ENCODE data around the gene PDK2.

Gene PDK2

DNA sequence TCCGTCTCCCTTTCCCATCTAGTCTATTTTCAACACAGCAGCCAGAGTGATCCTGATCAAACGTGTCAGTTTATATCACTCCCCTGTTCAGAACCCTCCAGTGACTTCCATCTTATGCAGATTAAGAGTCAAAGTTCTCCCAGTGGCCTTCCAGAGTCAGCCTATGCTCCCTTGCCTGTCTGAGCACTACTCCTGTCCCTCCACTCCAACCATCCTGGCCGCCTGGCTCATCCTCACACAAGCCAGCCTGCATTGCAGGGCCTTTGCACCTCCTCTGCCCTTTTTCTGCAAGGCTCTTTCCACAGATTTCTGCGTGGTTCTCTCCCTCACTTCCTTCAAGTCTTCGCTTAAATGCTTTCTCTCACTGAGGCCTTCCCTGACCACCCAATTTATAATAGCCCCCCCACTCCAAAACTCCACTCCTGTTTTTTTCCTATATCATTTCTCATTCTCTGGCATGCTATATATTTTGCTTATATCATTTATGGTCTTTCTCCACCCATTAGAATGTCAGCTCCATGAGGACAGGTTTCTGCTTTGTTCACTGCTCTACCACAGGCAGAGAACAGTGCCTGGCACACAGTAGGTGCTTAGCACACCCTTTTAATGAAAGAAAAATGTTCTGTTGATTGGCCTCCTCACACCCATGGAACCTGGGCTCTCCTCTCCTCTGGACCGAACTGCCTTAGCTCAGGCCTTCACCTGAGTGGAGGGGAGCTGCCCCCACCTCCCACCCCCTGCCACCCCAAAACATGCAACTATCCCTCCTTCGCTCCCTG is 25.5 kb downstream of the PDK2 start:
- no peak for DNase-seq

DNA sequence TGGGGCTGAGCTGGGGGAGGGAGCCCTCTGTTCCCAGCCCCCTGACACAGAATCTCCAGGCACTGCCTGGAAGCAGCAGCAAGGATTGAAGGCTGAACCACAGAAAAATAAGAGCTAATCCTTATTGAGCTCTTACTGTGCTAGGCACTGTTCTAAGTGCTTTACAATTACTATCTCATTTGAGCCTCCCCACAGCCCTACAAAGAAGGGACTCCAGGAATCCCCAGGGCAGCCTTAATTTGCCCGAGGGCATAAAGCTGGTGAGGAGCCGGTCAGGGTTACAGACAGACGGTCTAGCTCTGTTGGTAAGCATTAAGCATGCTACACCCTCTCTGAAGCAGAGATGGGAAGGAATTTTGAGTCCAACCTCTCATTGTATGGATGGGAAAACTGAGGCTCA is 27.8 kb downstream of the PDK2 start:
- no peak for DNase-seq

DNA sequence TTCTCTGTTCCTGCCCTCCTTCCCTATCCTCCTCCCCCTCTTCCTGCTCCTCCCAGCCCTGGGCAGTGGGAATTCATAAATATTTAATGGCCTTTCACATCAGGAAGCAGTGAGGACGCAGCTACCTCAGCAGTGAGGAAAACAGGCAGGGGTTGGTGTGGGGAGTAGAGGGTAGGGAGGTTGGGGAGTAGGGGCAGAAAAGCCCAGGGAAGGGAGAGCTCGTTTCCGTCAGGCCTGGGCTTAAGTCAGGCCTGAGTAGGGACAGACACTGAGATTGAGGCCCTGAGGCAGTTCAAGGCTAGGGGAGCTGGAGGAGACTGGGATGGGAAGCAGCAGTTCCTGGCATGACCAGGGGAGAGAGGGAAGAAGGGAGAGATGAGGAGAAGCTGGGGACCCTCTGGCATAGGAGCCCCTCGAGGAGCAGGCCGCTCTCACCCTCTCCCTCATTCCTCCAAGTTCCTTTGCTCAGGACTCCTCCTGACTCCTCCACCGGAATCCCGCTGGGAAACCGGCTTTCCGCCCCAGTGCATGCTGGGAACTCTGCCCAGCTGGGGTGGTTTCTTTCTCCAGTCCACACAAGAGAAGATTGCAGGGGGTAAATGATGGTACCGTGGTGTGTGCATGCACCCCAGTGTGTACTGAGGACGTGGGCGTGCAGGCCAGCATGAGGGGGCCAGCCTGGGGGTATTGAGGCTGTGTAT is 28.6 kb downstream of the PDK2 start:
- peak; percentile 36 for DNase-seq

DNA sequence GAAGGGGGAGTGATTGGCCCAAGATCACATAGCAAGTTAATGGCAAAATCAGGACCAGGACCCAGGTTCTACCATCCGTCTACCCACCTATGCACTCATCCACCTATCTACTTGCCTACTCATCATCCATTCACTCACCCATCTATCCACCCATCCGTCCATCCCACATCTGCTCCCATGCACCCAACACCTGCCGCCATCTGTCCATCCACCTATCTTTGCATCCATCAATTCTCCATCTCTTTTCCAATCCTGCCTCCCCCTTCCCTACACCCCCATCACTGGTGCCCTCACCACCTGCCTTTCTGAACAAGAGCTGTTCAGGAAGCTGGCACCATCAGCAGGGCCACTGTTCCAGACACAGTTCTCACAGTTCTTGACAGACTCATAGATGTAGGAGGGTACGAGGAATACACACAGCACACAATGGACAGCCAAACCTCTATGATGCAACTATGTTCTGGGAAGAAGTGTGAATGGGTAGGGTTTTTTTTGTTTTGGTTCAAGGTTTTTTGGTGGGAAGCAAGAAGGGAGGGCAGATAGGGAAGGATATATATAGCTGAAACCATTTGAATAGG is 30.4 kb downstream of the PDK2 start:
- peak; percentile 42 for DNase-seq

DNA sequence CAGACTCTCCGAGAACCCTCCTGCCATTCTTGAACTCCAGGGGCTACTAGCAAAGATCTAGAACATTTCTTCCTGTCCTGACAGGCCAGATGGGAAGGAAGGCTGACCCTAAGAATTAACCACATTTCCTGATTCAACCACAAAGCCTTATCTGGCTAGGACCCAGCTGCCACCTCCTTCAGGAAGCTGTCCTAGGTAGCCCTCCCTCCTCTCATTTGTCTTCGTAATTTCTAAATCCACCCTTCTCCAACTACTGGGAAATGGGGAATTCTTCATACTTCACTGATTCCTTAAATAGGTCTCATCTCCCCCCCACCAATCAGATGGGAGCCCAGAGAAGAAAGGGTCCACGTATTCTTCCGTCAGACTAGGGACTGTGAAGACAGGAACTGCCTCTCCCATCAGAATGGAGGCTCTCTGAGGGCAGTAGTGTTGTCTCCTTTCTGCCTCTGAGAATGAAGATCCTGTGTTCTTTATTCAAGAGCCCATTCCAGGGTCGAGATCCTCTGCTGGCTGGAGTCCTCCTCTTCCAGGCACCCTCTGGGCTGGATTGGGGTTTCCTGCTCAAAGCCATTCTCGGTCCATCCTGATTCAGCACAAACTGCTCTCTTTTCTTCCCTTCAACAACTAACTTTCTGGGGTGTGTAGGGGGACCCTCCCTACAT is 32.7 kb downstream of the PDK2 start:
- no peak for DNase-seq

DNA sequence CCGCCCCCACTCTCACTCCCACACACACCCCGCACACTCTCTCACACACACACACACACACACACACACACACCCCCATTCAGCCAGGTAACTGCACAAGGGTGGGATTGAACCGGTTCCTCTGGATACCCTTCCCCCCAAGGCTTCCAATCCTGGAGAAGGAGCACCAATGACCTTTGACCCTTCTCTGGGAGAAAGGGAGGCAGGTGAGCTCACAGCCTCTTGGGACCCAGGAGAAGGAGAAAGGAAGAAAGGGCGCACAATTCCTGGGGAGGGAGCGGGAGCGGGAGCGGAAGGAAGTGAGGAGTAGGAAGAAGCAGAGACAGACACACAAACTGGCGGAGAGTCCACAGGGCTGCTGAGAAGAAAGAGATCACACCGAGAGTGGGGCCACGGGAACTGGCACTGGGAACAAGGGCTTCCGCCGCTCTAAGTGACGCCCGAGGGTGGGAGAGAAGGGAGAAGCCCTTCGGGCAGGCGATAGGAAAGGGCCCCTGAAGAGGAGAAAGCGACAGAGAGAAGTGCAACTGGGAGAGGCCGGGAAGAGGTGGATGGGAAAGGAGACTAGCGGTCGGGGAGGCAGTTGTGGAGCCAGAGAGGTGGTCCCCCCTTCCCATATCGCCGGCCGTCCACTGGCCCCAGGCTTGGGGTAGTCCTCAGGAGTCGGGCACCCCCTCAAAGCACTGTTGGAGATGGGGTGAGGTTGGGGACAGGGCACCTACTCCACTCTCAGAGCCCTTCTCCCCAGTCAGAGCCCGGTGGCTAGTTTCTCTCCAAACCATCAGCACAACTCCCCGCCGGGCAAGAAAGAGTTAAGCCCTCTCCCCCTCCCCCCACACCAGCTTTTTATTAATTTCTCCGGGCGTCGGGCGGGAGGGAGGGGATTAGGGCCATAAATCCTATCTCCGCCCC is 33.5 kb downstream of the PDK2 start:
- DNase-seq = peak; percentile 41

DNA sequence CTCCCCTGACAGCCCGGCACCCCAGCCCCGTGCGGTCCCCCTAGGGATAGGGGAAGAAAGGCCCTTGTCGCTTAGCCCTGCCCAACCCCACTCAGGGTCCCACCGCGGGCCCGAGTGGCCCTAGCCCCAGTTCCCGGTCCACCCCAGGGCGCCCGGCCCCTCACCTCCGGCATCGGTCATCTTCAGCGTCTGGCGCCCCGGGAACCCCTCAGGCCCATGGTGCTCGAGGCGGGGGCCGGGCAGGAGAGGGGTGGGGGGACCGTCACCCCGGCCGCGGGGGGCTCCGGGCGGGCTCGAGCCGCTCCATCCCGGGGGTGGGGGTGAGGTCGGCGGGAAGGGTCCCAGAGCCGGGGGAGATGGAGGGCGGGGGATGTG is 34.2 kb downstream of the PDK2 start:
- no peak for DNase-seq

DNA sequence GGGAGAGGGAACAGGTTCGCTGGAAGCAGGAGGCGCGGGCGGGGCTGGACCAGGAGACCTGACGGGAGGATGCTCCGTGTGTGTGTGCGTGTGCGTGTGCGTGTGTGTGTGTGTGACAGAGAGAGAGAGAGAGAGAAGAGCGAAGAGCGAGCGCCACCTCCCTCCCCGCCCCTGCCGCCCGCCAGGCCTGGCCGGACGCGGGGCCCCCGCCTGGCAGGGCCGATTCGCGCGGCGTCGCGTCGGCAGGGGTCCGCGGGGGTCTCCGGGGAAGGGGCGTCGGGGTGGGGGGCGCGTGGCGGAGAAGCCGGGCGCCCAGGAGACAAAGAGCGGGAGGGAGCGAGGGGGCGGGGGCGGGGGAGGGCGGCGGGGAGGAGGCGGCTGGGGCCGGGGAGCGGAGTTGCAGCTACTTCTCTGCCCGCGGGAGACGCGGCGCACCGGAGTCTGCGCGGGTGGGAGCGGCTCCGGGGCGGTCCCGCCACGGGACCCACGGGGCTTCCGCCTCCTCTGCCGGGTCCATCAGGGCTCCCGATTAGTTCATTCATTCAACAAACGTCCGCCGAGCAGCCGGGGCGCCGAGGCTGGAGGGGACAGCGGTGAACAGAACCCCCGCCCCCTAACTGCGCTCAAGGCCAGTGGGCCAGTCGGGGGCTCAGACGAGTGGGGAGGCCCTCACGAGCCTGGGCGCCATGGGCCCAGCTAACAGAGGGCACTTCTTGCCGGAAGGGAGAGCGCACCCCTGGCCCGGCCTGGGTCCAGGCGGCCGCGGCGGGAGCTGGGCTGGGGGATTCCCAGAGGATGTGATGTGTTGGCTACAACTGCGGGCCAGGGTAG is 34.8 kb downstream of the PDK2 start, which contains the start of gene SAMD14:
Gene SAMD14, minus strand, starts transcription at position 433 of the 831 bp plus-strand sequence. CDS start 5,201 bp downstream, outside the sequence.
- DNase-seq = peak; percentile 40

DNA sequence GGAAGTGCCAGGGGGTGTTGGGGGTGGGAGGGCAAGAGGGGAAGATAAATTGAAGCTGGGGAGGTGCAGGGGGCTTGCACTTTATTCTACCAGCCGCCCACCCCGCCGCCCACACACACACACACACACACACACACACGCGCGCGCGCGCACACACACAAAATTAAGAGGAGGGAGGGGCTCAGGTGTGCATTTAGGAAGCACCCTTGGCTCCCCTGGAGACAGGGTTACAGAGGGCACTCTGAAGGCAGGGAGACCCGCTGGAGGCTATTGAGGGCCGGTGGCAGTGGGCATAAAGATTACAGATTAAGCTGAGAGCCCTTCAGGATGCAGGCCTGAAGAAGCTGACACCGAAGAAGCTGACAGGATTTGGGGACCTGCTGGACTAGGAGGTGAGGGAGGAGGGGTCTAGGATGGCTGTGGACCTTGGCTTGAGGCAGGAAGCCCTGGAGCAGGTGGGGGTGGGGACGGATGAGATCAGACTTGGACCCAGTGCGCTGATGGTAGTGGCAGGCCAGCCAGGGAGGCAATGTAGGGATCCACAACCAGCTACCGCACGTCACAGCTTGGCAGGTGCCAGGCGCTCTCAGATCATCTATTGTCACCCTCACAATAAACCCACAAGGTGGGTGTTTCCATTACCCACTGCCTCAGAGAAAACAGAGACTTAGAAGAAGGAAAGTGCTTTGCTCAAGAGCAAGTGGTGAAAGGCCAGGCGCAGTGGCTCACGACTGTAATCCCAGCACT is 35.6 kb downstream of the PDK2 start:
- DNase-seq = no peak

DNA sequence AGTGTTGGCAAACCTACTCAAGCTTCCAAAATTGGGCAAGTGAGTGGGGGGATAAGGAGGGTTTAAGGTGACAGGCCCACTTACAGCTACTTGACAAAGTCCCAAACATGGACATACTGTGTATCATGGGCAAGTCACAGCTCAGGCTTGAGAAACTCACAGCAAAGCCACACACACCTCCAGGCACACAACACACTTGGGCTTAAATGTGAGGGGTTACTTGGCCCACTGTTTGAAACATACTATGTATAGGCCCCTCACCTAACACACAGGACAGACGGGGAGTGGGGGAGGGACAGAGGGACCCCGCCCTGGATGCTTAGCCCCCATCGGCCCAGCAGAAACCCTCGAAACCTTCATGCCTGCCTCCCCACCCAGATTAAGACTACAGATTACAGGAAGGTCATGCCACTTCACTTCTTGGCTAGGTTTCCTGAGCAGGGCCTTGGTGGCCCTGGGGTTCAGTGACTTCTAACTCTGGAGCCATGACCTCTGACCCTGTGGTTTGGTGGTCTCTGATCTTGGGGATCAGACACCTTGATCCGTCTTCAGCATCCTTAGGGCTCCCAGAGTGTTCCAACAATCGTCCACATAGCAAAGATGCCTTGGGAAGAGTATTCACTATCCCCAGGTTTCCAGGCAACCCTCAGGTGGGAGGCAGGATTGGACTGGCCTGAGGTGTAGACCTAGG is 37.1 kb downstream of the PDK2 start:
- DNase-seq = no peak

DNA sequence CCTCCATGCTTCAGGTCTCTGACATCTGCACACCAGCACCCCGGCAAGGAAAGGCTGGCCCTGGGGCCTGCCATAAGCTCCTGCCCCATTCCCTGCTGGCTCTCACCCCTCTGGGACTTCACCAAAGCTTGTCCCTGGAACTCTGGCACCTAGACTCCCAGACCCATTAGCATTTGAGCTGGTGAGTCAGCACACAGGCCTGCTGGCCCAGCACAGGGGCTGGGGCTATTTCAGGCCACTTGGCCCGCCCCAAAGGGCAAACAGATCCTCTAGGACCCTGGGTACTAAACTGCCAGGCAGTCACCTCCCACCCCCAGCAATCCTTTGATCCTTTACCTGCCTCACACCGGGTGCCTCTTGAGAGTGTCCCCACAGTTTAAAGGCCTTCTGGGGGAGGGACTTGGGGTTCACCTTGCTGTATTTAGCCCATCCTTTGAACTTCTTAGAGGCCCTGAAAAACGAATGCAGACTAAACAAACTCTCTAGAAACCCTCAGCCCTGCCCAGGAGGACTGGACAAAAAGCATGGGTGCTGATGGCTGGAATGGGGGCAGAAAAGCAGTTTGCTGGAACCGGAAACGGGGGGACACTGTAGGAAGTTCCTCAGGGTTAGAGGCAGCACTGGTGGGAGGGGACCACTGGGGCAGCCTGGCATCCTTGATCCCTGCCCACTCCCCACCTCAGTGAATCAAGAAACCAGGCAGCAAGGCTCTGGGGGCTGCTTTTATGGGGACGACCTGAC is 38.0 kb downstream of the PDK2 start:
- no peak for DNase-seq

DNA sequence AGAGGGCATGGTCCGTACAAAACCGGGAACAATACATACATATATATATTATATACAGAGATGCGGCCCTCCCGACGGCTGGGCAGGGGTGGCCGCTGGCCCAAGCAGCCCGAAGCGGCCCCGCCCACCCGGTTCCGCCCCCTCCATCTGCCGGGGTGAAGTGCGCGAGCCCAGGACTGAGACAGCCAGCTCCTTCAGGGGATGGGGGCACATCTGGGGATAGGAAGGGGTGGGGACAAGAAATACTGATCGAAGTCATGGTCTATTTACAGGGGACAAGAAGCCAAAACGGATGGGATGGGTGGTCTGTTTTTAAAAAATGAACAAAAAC is 38.6 kb downstream of the PDK2 start:
- no peak for DNase-seq

DNA sequence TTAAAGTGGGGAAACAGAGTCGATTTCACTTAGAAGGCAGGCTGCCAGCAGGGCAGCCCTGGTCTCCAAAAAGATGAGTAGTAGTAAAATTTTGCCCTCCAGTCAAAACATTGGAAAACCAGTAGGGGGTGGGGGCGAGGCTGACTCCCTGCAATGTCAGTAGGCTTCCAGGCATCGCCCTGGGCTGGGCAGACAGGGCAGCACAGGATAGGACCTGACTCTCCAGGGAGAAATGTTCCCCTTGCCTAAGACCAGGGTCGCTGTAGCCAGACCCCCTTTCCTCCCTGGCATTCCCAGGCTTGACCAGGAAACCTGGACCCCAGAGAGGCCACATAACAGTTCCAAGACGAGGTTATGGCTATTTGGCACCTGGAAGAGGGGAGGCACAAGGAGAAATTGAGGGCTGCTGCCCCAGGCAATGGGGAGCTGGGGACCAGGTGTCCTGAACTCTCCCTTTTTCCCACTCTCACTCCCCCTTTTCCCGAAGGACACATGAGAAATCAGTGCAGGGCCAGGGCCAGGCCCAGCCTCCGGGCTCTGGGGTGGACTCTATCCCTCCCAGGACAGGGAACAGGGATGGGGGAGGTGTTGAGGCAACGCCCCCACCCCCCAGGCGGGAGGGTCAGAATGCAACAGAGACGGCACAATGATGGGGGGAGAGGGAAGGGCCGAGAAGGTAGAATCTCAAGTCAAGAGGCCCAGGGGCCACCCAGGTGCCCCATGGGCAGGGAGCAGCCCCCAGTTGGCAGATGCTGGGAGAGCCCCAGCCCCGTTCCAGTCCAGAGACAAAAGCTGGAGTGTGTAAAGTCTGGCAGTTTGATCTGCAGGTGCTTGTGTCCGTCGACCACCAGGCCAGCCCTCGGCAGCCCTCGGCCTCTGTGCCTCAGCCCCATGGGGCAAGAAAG is 39.3 kb downstream of the PDK2 start:
- DNase-seq = no peak

DNA sequence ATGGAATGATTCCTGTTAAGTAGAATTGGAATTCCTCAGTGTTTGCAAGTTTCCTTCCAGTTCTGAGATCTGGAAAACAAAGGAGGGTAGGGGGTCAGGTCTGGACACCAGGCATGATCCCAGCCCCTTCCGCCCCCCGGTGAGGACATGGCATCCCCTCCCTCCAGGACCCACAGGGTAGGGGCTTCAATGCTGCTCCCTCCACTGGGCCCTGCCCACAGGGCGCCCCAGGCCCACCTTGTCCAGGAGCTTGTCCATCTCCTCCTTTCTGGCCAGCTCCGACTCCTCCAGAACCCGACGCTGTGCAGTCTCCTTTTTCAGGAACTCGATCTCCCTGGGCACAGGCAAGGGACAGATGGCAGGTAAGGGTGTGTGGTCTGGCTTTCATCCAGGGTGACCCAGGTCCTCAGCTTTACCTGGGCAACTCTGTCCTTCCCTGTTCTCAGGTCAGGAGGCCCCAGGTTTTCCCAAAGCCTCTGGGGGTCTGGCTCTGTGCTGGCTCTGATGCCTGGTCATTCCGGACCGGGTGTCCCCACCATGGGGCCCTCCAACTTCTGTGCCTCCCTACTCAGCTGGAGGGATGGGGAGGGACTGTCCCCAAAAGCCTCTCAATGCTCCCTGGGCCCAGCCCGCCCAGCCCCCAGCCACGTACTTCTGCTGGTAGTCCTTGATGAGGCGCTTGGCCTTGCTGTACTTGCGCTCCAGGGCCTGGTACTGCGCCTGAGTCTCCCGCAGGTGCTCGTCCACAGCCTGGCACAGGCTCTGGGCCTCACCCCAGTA is 40.4 kb downstream of the PDK2 start:
- DNase-seq = no peak

DNA sequence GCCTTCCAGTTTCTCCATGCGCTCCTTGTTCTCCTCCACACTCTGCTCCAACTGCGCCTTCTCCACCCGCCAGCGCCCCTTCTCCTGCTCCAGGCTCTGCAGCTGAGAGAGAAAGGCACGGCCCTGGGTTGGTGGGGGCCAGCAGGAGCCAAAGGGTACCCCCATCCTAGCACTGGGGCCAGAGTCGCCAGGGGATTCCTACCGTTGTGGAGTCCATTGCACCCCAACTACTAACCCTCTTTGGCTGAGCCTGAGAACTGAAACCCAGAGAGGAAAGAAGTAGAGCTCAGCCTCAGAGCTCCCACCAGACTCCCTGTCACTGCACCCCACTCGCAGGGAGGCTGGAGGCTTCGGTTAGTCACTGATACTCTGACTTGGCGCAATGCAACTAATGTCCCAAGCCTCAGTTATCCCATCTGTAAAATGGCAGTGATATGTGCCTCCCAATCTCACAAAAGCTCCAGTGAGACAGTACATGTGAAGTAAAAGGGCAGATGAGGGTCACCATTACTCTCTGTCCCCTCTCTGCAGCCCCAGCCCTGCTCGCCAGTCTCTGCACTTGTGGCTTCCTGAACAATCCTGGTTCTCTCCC is 41.0 kb downstream of the PDK2 start:
- no peak for DNase-seq

DNA sequence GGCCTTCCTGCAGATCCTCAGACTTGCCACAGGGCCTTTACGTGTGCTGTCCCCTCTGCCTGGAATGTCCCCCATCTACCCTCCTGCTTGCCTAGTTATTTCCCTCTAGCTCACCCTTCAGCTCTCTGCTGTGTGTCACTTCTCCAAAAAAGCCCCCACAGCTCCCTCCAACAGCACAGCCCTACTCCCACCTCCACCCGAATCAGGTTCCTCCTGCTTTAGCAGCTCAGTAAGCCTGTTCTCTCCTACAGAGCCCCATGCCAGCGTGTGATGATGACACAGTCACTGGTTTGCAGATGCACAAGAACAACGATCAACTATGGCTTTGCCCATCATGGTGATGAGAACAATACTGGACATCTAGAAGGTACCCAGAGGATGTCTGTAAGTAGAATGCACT is 41.9 kb downstream of the PDK2 start:
- no peak for DNase-seq

DNA sequence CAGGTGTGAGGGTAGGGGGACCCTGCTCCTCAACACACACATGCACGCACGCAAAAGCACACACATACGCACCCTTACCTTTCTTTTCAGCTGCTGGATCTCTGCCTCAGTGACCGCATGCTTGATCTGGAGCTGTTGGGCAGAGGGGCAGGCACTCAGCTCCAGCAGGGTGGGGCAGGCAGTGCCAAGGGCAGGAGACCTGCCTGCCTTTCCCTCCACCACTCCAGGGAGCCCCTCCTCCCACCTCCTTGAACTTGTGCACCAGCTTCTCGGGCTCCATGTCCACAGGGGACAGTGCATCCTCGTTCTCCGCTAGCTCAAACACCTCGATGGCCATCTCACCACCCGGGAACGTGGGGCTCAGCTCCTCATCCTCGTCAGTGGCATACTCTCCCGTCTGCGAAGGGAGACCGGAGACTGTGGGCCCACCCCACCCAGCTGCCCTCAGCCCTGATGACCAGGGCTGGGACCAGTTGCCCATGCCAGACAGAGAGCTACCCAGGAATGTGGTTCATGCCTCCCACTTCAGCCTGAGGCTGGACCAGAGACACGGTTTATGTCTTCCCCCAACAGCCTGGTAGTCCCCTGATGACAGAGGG is 44.1 kb downstream of the PDK2 start:
- no peak for DNase-seq

All from NCI-H2171 (cell line).